Stomach (tissue), 4 donors: Measurements from ENCODE around the gene ARHGAP21.

Experiments used
- POLR2A ChIP-seq, 4 donors: fragments of 450-650 bp; IDR thresholded peaks; one replicate each; pipeline ENCODE4 v1.6.1; 2016; ENCODE audit warnings: antibody characterized with exemption in 4 of 4, control low read depth in 2 of 4, mild to moderate bottlenecking in 1 of 4, moderate library complexity in 1 of 4
- TF ChIP-seq, protein P1 (sequence below), 7 experiments: fragments of 450-650 bp in 4 of 7; fragments of 200-600 bp in 3 of 7; sonication (generic) in 3 of 7; IDR thresholded peaks; one replicate each; pipeline ENCODE4 v1.5.1; 2016 to 2019; ENCODE audit warnings: antibody characterized with exemption in 7 of 7, control low read depth in 2 of 7, mild to moderate bottlenecking in 1 of 7

DNA sequence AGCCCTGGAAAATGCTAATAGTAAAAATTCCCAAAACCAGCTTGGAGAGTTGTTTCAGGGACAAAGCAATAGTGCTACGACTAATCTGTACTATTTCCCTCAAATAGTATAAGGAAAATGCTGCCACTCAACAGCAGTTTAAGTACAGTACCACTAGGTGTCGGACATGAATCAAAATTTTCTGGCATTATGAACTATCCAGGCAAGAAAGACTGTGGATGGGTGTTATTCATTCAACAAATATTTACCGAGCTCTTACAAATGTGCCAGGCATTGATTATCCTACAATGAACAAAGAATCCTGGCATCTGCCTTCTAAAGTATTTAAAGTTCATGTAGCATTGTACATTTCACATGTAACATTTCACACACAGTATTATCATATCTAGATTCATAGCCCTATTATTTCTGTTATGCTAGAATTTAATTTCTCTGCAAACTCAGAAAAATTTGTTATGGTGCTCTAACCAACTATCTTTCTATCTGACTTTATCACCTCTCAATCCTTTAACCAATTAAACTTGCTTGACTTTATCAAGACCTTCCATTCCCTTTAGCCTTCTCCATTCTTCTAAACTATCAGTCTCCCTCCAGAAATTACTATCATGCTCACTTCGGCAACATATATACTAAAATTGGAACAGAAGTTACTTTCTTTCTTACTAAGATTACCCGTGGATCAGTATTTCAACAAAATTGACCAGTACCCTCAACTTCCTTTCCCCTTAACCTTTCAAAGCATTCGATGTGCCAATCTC, 80.6 kb downstream of the ARHGAP21 start:
- TF ChIP-seq POLR2A (IDR thresholded peaks at IDR 0.05), result no peak
- TF ChIP-seq, protein P1, sequence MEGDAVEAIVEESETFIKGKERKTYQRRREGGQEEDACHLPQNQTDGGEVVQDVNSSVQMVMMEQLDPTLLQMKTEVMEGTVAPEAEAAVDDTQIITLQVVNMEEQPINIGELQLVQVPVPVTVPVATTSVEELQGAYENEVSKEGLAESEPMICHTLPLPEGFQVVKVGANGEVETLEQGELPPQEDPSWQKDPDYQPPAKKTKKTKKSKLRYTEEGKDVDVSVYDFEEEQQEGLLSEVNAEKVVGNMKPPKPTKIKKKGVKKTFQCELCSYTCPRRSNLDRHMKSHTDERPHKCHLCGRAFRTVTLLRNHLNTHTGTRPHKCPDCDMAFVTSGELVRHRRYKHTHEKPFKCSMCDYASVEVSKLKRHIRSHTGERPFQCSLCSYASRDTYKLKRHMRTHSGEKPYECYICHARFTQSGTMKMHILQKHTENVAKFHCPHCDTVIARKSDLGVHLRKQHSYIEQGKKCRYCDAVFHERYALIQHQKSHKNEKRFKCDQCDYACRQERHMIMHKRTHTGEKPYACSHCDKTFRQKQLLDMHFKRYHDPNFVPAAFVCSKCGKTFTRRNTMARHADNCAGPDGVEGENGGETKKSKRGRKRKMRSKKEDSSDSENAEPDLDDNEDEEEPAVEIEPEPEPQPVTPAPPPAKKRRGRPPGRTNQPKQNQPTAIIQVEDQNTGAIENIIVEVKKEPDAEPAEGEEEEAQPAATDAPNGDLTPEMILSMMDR (IDR thresholded peaks at IDR 0.05), result peak in 5 of 7 experiments; percentile 56 to 85 (median 71)
